Measurements from ENCODE around the gene ZFP28.

The ZFP28 gene

GRCh38 chr19:56538761-56539263 is at the start of gene ZFP28:
Gene ZFP28 (plus strand): TSS chr19:56538948. CDS start chr19:56539019, 71 bp downstream.
- Mint-ChIP-seq H3K9me3 (peaks cover 26% of the 10 kb centered on the region), H3K27me3 (no peaks in the 10 kb centered on the region), H3K4me1 (peaks cover 16% of the 10 kb centered on the region), H3K4me3 (peak within 1 kb of the TSS; percentile 85), H3K27ac (peak within 1 kb of the TSS; percentile 95), H3K36me3 (peaks cover 48% of the 10 kb centered on the region)
- peak; percentile 90 for ATAC-seq

- Mint-ChIP-seq H3K27me3 (no peaks in the 10 kb centered on the region), H3K4me1 (no peaks in the 10 kb centered on the region), H3K9me3 (peaks cover 32% of the 10 kb centered on the region), H3K4me3 (no peak overlapping the region), H3K36me3 (peaks cover 22% of the 10 kb centered on the region), H3K27ac (no peak overlapping the region)
- no peak for ATAC-seq
Measured at GRCh38 chr19:56491399-56491798, 47.3 kb upstream of the ZFP28 start.

GRCh38 chr19:56504581-56504980 is 34.2 kb upstream of the ZFP28 start:
- Mint-ChIP-seq H3K4me1 (no peaks in the 10 kb centered on the region), H3K27me3 (no peaks in the 10 kb centered on the region), H3K36me3 (peaks cover 5% of the 10 kb centered on the region), H3K9me3 (peaks cover 16% of the 10 kb centered on the region), H3K4me3 (no peak overlapping the region), H3K27ac (no peak overlapping the region)
- ATAC-seq, result no peak

- ATAC-seq, result peak; percentile 99
Measured at GRCh38 chr19:56507446-56508289, 31.1 kb upstream of the ZFP28 start, which contains the start of gene ZNF471. Gene ZNF471 (plus strand): TSS chr19:56507855. CDS start chr19:56511572, 3,717 bp downstream.

GRCh38 chr19:56508290-56508778 is 30.4 kb upstream of the ZFP28 start:
- no peaks in the 10 kb centered on the region for H3K27me3 Mint-ChIP-seq
- peaks cover 7% of the 10 kb centered on the region for H3K36me3 Mint-ChIP-seq
- H3K27ac Mint-ChIP-seq, result no peak overlapping the region
- peaks cover 3% of the 10 kb centered on the region for H3K9me3 Mint-ChIP-seq
- H3K4me1 Mint-ChIP-seq, result no peaks in the 10 kb centered on the region
- no peak overlapping the region for H3K4me3 Mint-ChIP-seq
- ATAC-seq, result no peak

More at GRCh38 chr19:56507446-56508289, 31.1 kb upstream of the ZFP28 start, which contains the start of gene ZNF471:
- Mint-ChIP-seq H3K27ac (no peak within 1 kb of the TSS), H3K4me1 (no peaks in the 10 kb centered on the region), H3K27me3 (no peaks in the 10 kb centered on the region), H3K4me3 (no peak within 1 kb of the TSS), H3K9me3 (peaks cover 4% of the 10 kb centered on the region), H3K36me3 (peaks cover 3% of the 10 kb centered on the region)

- Mint-ChIP-seq H3K27me3 (no peaks in the 10 kb centered on the region), H3K27ac (no peak overlapping the region), H3K36me3 (peaks cover 12% of the 10 kb centered on the region), H3K4me1 (no peaks in the 10 kb centered on the region), H3K9me3 (peaks cover 42% of the 10 kb centered on the region), H3K4me3 (no peak overlapping the region)
- ATAC-seq, result no peak
Measured at GRCh38 chr19:56525214-56525860, 13.4 kb upstream of the ZFP28 start.

- Mint-ChIP-seq H3K36me3 (peaks cover 45% of the 10 kb centered on the region), H3K4me3 (peak overlapping the region; percentile 85), H3K9me3 (peaks cover 29% of the 10 kb centered on the region), H3K4me1 (peaks cover 16% of the 10 kb centered on the region), H3K27ac (peak overlapping the region; percentile 95), H3K27me3 (no peaks in the 10 kb centered on the region)
- no peak for ATAC-seq
Measured at GRCh38 chr19:56537442-56537841, 1.3 kb upstream of the ZFP28 start.

- peaks cover 16% of the 10 kb centered on the region for H3K4me1 Mint-ChIP-seq
- peaks cover 26% of the 10 kb centered on the region for H3K9me3 Mint-ChIP-seq
- H3K36me3 Mint-ChIP-seq, result peaks cover 47% of the 10 kb centered on the region
- H3K27ac Mint-ChIP-seq, result peak overlapping the region; percentile 95
- peak; percentile 95 for ATAC-seq
- no peaks in the 10 kb centered on the region for H3K27me3 Mint-ChIP-seq
- peak overlapping the region; percentile 85 for H3K4me3 Mint-ChIP-seq
Measured at GRCh38 chr19:56538254-56538760, 441 bp upstream of the ZFP28 start.

- H3K9me3 Mint-ChIP-seq, result peaks cover 30% of the 10 kb centered on the region
- no peak overlapping the region for H3K4me3 Mint-ChIP-seq
- no peaks in the 10 kb centered on the region for H3K27me3 Mint-ChIP-seq
- no peak for ATAC-seq
- H3K36me3 Mint-ChIP-seq, result peaks cover 68% of the 10 kb centered on the region
- H3K4me1 Mint-ChIP-seq, result peaks cover 7% of the 10 kb centered on the region
- H3K27ac Mint-ChIP-seq, result no peak overlapping the region
Measured at GRCh38 chr19:56543776-56544175, 5.0 kb downstream of the ZFP28 start.

GRCh38 chr19:56547535-56547934 is 8.8 kb downstream of the ZFP28 start:
- H3K27ac Mint-ChIP-seq, result no peak overlapping the region
- H3K36me3 Mint-ChIP-seq, result peaks cover 66% of the 10 kb centered on the region
- no peaks in the 10 kb centered on the region for H3K27me3 Mint-ChIP-seq
- H3K4me1 Mint-ChIP-seq, result no peaks in the 10 kb centered on the region
- no peak overlapping the region for H3K4me3 Mint-ChIP-seq
- peaks cover 22% of the 10 kb centered on the region for H3K9me3 Mint-ChIP-seq
- ATAC-seq, result no peak

- Mint-ChIP-seq H3K36me3 (peaks cover 56% of the 10 kb centered on the region), H3K4me3 (no peak overlapping the region), H3K4me1 (no peaks in the 10 kb centered on the region), H3K9me3 (peaks cover 36% of the 10 kb centered on the region), H3K27ac (no peak overlapping the region), H3K27me3 (no peaks in the 10 kb centered on the region)
- no peak for ATAC-seq
Measured at GRCh38 chr19:56554272-56554869, 15.6 kb downstream of the ZFP28 start.

- Mint-ChIP-seq H3K4me1 (peaks cover 7% of the 10 kb centered on the region), H3K4me3 (no peak overlapping the region), H3K27me3 (no peaks in the 10 kb centered on the region), H3K36me3 (peaks cover 47% of the 10 kb centered on the region), H3K9me3 (peaks cover 31% of the 10 kb centered on the region), H3K27ac (no peak overlapping the region)
- no peak for ATAC-seq
Measured at GRCh38 chr19:56562766-56563165, 24.0 kb downstream of the ZFP28 start.

GRCh38 chr19:56566904-56567273 is 28.1 kb downstream of the ZFP28 start:
- peak; percentile 60 for ATAC-seq
- Mint-ChIP-seq H3K4me1 (peaks cover 11% of the 10 kb centered on the region), H3K27ac (peak overlapping the region; percentile 87), H3K27me3 (no peaks in the 10 kb centered on the region), H3K9me3 (peaks cover 24% of the 10 kb centered on the region), H3K4me3 (peak overlapping the region; percentile 83), H3K36me3 (peaks cover 55% of the 10 kb centered on the region)

GRCh38 chr19:56567274-56568120 is 28.7 kb downstream of the ZFP28 start, which contains the start of gene ZNF470:
Gene ZNF470 (plus strand): TSS chr19:56567468. CDS start chr19:56570312, 2,844 bp downstream.
- Mint-ChIP-seq H3K36me3 (peaks cover 61% of the 10 kb centered on the region), H3K27ac (peak within 1 kb of the TSS; percentile 87), H3K4me1 (peaks cover 11% of the 10 kb centered on the region), H3K4me3 (peak within 1 kb of the TSS; percentile 83), H3K9me3 (peaks cover 25% of the 10 kb centered on the region), H3K27me3 (no peaks in the 10 kb centered on the region)
- ATAC-seq, result peak; percentile 100

Measured in stimulated activated memory B cell treated with anti-CD40 and anti-IgM and Interleukin-4, amounts not matched to agents 10 μg/mL and 1 μg/mL and 100 μg/mL, for 72 hours (primary cell).